ENCODE data around the gene CHI3L2. TPM values are rescaled to one million over a fixed set of nuclear protein-coding genes. Genes with fewer than 3 reads are reported as not detected.
A peak's percentile ranks its signal among the peaks of the same experiment; 100 is the strongest.

CHI3L2 gene
- total RNA-seq (2014; rRNA removed; shearing (Covaris generic)): 2.6 and 5.5 TPM in 2 replicates

- peak; percentile 17 for DNase-seq (ENCODE audit: low read depth)
Observed at GRCh38 chr1:111227434-111227833, at the start of gene CHI3L2. CHI3L2 (plus strand) TSS chr1:111227713; CDS start chr1:111227730, 17 bp downstream.

GRCh38 chr1:111179968-111180533 lies 47.5 kb upstream of the CHI3L2 start:
- DNase-seq (ENCODE audit: low read depth): no peak

- no peak for DNase-seq (ENCODE audit: low read depth)
Observed at GRCh38 chr1:111182052-111182451, 45.5 kb upstream of the CHI3L2 start.

GRCh38 chr1:111183308-111184069 lies 44.0 kb upstream of the CHI3L2 start:
- no peak for DNase-seq (ENCODE audit: low read depth)

GRCh38 chr1:111184663-111185062 lies 42.9 kb upstream of the CHI3L2 start:
- no peak for DNase-seq (ENCODE audit: low read depth)

GRCh38 chr1:111190931-111191451 lies 36.5 kb upstream of the CHI3L2 start:
- DNase-seq (ENCODE audit: low read depth): no peak

- peak; percentile 42 for DNase-seq (ENCODE audit: low read depth)
Observed at GRCh38 chr1:111191496-111191895, 36.0 kb upstream of the CHI3L2 start.

GRCh38 chr1:111192074-111192473 lies 35.4 kb upstream of the CHI3L2 start:
- no peak for DNase-seq (ENCODE audit: low read depth)

- peak; percentile 10 for DNase-seq (ENCODE audit: low read depth)
Observed at GRCh38 chr1:111192658-111193519, 34.6 kb upstream of the CHI3L2 start.

GRCh38 chr1:111193712-111194480 lies 33.6 kb upstream of the CHI3L2 start:
- DNase-seq (ENCODE audit: low read depth): no peak

- no peak for DNase-seq (ENCODE audit: low read depth)
Observed at GRCh38 chr1:111195002-111195684, 32.4 kb upstream of the CHI3L2 start.

- DNase-seq (ENCODE audit: low read depth): no peak
Observed at GRCh38 chr1:111196213-111196612, 31.3 kb upstream of the CHI3L2 start.

GRCh38 chr1:111197598-111198284 lies 29.8 kb upstream of the CHI3L2 start:
- DNase-seq (ENCODE audit: low read depth): peak; percentile 25

GRCh38 chr1:111198836-111199235 lies 28.7 kb upstream of the CHI3L2 start:
- no peak for DNase-seq (ENCODE audit: low read depth)

- DNase-seq (ENCODE audit: low read depth): no peak
Observed at GRCh38 chr1:111199329-111199728, 28.2 kb upstream of the CHI3L2 start.

- DNase-seq (ENCODE audit: low read depth): no peak
Observed at GRCh38 chr1:111199881-111200801, 27.4 kb upstream of the CHI3L2 start, which contains the start of gene DENND2D. DENND2D (minus strand) TSS chr1:111200646; CDS start chr1:111200459, 187 bp downstream.

GRCh38 chr1:111200802-111201161 lies 26.7 kb upstream of the CHI3L2 start:
- no peak for DNase-seq (ENCODE audit: low read depth)

GRCh38 chr1:111201275-111202090 lies 26.0 kb upstream of the CHI3L2 start:
- DNase-seq (ENCODE audit: low read depth): no peak

Measured in RPMI7951 (cell line).